Esophagus muscularis mucosa (tissue), 4 donors: Measurements from ENCODE around the gene SIX4.

Experiments used
- EP300 ChIP-seq: sonication (generic); formaldehyde crosslinking; IDR thresholded peaks from one replicate; pipeline ENCODE4 v1.6.1; 2017; ENCODE audit warnings: antibody characterized with exemption
- POLR2A ChIP-seq: fragments of 450-650 bp; IDR thresholded peaks from one replicate; pipeline ENCODE4 v1.6.1; 2017; ENCODE audit warnings: antibody characterized with exemption, moderate library complexity, mild to moderate bottlenecking, low read depth
- POLR2AphosphoS5 ChIP-seq, 2 donors: sonication (generic); formaldehyde crosslinking; IDR thresholded peaks; one replicate each; pipeline ENCODE4 v1.6.1; 2017; ENCODE audit warnings: antibody characterized with exemption in 2 of 2
- TF ChIP-seq, protein P1 (sequence below), 3 experiments: fragments of 200-600 bp in 2 of 3; fragments of 450-650 bp in 1 of 3; sonication (generic) in 2 of 3; IDR thresholded peaks; one replicate each; pipeline ENCODE4 v1.5.1; 2017 to 2019; ENCODE audit warnings: antibody characterized with exemption in 3 of 3, mild to moderate bottlenecking in 2 of 3, moderate library complexity in 1 of 3

- TF ChIP-seq EP300: no peak
- no peak for TF ChIP-seq POLR2A
- TF ChIP-seq, protein P1, sequence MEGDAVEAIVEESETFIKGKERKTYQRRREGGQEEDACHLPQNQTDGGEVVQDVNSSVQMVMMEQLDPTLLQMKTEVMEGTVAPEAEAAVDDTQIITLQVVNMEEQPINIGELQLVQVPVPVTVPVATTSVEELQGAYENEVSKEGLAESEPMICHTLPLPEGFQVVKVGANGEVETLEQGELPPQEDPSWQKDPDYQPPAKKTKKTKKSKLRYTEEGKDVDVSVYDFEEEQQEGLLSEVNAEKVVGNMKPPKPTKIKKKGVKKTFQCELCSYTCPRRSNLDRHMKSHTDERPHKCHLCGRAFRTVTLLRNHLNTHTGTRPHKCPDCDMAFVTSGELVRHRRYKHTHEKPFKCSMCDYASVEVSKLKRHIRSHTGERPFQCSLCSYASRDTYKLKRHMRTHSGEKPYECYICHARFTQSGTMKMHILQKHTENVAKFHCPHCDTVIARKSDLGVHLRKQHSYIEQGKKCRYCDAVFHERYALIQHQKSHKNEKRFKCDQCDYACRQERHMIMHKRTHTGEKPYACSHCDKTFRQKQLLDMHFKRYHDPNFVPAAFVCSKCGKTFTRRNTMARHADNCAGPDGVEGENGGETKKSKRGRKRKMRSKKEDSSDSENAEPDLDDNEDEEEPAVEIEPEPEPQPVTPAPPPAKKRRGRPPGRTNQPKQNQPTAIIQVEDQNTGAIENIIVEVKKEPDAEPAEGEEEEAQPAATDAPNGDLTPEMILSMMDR (IDR thresholded peaks at IDR 0.05): no peak
- no peak for TF ChIP-seq POLR2AphosphoS5 (IDR thresholded peaks at IDR 0.05)
These were observed 8.8 kb upstream of the SIX4 start for GRCh38 chr14:60732840-60733483.
